Occipital lobe (tissue), 2 donors: ENCODE results near the gene PCGF1. TPM values are rescaled to one million over a fixed set of nuclear protein-coding genes. Genes with fewer than 3 reads are reported as not detected.
"Not testable (repeated sequence)": the region's sequence is repeated elsewhere in the genome, so short reads cannot be mapped to it uniquely, and the experiment has no call there.

ENCODE experiments used
- DNase-seq: peaks from one replicate; lab custom pipeline; 2025; lab: John Stamatoyannopoulos, UW
- total RNA-seq: library from RNA; depleted of rRNA; stranded (reverse); fragments of >200 nt; gene quantifications from one replicate; pipeline ENCODE4 v1.2.3, GENCODE V29; 2014

Gene PCGF1
- total RNA-seq, 1 donor from 2014 or later = 6.4 TPM

DNA sequence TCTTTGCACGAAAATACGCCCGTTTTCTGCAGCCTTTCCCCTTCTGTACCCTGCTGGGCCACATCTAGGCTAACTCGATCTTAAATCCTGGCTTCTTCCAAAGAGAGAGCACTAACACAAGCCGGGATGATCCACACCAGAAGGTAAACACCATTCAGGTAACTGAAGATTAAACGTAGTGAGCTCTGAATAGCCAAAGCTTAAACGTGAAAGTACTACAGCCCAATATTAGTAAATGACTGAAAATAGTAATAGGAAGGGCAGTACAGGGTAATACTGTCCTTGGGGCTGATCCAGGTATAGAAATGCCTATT, 34.6 kb downstream of the PCGF1 start:
- no peak for DNase-seq

DNA sequence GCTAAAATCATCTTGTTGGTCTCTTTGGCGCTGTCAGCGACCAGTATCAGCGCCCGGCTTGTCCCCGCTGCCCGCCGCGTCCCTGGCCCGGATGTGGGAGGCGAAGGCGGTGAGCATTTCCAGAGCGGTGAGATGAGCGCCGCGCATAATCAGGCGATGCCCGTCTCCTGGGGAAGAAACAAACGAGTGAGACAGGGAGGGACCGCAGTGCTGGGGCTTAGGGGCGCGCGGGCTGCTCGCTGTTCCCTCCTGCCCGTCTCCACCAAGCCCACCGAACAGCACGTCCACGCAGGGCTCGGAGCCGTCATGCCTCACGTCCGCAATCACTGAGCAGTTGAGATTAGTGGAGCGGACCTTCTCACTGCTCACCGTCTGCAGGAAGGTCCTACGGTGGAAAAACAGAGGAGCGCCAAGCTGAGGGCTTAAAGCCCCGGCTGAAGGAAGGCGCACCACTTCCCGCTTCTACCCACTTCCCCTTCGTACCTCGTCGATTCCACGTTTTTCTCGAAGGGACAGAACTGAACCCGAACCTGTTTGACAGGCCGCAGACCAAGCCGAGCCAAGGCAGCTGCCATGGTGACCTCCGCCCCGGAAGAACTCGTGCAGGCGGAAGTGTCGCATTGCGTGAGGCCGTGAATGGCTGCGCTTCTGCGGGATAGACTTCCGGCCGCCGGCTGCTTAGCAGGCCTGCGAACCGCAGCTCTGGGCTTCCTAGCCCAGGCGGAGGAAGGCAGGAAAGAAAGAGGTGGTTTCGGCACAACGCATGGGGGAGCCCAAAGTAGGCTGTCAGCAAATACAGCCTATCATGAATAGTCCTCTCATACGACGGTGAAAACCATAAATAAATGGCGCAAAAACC, 35.2 kb downstream of the PCGF1 start, which contains the start of gene MRPL53:
Gene MRPL53, minus strand, starts transcription at position 595 of the 859 bp plus-strand sequence. Its CDS starts 20 bp downstream, at position 575.
- peak; percentile 91 for DNase-seq

DNA sequence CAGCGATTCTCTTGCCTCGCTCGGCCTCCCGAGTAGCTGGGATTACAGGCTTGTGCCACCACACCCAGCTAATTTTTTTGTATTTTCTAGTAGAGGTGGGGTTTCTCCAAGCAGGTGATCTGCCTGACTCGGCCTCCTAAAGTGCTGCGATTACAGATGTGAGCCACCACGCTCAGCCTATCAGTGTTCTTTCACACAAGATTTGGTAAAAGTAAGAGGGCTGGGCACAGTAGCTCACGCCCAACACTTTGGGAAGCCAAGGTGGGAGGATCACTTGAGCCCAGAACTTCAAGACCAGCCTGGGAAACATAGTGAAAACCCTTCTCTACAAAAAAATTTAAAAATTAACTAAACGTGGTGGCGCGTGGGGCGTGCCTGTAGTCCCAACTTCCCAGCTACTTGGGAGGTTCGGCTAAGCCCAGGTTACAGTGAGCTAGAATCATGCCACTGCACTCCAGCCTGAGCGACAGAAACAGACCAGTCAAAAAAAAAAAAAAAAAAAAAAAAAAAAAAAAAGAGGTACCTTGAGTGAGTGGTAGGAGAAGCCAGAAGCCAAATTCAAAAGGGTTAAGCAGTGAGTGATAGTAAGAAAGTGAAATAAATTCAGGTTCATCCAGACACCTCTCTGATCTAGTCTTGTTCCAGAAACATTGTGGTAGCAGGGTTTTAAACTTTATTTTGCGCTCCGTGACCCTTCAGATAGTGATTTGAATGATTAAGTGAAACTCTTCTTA, 36.0 kb downstream of the PCGF1 start:
- DNase-seq = no peak

DNA sequence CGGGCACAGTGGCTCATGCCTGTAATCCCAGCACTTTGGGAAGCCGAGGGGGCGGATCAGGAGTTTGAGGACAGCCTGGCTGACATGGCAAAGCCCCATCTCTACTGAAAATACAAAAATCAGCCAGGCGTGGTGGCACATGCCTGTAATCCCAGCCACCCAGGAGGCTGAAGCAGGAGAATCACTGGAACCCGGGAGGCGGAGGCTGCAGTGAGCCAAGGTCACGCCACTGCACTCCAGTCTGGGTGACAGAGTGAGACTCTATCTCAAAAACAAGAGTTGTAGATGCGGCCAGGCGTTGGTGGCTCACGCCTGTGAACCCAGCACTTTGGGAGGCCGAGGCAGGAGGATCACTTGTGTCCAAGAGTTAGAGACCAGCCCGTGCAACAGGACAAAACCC, 36.8 kb downstream of the PCGF1 start:
- DNase-seq = not testable (repeated sequence)

DNA sequence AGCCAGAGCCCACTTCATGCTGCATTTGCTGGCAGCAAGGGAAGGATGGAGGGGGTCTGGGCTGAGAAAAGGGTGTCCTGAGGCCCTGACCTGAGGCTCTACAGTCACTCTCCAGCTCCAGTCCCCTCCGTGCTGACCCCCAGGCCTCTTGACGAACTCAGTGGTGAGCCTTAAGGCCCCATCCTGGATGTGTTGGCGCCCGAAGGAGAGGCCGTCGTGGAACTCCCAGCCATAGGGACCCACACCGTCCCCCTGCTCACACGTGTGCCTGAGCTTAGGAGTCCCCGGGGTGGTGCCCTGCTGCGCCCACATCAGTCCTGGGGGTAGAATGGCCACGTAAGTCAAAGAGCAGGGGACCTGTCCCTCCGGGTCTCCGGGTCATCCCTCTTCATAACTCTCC, 43.1 kb downstream of the PCGF1 start:
- DNase-seq = no peak

DNA sequence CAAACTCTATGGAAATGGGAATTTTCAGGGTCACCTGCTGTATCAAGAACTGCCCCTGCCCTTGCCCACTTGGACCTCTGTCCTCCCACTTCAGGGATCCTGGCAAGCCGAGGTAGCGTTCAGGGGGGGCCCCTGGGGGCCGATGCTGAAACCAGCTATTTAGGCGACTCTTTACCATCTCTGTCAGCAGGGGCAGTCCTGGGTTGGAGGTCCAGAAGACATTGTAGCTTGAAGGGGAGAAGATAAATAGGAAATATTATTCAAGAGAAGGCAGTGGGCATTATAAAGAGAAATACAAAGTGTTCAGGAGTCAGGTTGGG, 44.7 kb downstream of the PCGF1 start:
- DNase-seq = no peak

DNA sequence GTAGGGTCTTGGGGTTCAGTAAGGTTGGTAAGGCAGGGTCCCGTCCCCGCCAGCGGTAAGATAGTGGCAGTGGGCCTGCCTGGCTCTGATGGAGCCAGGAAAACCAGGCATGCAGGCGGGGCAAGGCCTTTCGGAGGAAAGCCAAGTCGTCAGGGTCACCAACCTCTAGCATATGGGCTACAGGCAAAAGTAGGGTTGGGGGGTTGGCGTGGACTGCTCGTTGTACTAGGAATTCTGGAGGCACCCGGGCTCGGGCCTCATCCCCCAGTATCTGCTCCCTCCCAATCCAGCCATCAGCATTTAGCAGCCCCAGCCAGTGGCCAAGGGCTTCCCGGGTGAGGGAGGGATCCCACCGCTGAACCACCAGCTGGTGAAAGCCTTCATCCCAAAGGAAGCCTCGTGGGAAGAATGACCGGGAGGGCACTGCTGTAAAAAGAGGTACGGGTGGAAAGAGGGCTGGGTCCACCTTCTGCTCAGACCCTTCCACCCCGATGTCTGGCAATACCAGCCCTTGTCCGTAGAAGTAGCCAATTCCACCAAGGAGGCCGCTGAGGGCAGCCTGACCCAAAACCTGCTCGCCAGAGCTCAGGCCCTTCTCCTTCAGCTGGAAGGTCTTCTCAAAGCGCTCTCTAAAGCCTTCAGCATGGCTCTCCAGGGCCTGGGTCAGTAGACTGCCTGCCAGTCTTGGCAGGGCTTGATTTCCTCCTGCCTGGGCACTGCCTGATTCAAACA, 45.3 kb downstream of the PCGF1 start:
- DNase-seq = no peak

DNA sequence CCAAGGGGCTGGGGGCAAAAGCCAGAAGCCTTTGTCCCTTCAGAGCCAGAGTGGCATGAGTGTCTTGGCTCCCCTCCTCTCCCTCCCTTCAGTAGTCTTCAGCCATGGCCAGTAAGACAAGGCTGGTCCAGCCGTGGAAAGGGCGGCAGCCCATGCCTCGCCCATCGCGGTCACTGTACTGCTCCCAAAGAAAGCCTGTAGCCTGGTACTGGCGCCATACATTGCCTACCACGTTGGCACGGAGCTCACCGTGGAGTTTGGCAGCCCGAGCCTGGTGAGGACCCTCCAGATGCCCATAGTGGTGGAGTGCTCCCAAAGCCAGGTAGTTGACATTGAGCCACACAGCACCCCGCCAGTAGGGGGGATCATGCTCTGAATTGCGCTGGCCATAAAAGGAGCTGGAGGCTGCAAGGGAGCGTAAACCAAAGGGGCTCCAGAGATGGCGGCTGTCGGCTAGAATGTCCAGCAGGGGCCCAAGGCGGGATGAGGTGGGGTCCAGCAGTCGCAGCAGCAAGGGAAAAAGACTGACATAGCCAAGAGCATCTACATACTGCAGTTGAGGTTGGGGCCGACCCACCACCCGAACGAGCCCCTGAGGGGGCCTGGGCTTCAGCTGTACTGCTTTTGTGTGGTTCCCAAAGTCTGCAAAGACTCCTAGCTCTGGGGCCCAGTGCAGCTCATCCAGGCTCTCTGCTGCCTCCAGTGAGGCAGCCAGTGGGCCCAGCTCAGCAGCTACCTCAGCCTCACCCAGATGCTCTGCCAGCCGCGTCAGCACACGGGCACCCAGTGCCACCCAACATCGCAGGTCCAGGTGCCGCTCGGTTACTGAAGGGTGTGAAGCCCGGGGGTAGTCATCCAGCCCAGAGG, 46.1 kb downstream of the PCGF1 start:
- no peak for DNase-seq

DNA sequence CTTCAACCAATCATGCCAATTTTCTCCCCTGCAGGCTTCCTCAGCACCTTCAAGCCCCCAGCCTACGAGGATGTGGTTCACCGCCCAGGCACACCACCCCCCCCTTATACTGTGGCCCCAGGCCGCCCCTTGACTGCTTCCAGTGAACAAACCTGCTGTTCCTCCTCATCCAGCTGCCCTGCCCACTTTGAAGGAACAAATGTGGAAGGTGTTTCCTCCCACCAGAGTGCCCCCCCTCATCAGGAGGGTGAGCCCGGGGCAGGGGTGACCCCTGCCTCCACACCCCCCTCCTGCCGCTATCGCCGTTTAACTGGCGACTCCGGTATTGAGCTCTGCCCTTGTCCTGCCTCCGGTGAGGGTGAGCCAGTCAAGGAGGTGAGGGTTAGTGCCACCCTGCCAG, 47.3 kb downstream of the PCGF1 start:
- not testable (repeated sequence) for DNase-seq

DNA sequence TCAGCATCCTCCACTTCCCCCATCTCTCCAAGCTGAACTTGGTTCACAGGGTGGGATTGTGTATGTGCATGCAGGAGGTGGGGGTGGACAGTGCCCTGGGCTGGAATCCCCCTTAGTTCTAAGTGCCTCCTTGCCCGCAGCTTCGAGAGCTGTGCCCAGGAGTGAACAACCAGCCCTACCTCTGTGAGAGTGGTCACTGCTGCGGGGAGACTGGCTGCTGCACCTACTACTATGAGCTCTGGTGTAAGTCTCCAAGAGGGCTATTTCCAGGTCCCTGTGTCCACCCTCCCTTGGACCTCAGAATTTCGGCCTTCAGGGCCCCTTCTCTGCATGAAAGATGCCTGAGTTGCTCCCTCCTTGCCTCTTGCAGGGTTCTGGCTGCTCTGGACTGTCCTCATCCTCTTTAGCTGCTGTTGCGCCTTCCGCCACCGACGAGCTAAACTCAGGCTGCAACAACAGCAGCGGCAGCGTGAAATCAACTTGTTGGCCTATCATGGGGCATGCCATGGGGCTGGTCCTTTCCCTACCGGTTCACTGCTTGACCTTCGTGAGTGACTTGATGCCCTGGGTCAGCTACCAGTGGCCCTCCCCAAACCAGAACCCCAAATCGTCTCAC, 47.9 kb downstream of the PCGF1 start:
- not testable (repeated sequence) for DNase-seq

DNA sequence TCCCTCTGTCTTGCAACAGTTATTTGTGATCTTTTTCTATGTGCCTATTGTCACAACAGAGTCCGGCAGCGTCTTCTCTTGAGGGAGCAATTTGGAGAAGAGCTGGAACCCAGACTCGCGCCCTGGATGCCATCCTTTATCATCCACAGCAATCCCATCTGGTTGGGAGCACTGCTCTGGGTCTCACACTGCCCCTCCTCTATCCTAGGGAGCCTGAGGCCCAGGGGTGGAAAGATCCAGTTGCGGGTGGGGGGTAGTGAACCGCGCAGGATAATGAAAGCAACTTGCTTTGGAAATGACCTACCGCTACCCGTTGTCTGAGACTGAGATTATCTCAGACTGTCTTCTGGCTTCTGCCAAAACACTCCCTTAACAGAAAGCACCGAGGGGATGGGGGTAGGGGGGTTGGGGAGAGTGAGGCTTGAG, 48.5 kb downstream of the PCGF1 start:
- no peak for DNase-seq

DNA sequence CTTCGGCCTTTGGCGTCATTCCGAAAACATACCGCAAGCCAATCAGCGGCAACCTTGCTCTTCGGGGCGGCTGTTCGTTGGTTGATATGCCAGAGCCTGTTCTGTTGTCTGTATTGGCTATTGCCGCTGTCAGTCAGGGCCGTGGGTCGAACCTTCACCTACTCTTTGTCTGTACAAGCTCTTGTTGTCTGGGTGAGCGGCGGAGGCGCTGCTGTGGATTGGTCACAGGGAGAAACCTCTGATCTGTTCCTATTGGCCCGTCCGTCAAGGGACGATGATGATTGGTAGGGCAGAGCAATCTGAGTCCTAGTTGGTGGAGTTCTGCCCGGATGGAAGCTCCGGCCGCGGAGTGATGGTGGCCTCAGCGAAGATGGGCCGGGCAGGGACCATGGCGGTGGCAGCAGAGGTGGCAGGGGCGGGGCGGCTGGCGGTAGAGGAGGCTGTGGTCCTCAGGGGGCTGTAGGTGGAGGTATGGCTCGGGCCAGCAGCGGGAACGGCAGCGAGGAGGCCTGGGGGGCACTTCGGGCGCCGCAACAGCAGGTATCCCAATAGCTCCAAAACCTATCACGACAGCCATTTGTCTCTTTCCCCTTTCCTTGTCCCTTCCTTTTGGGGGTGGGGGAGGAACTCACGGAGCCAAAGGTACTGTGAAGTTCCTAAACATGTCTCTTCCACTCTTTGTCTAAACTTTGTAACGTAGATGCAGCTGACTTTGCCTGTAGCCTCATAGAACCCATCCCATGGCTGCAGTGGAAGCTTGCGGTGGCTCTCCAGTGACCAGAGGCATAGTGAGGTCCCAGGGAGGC, 49.2 kb downstream of the PCGF1 start, which contains the start of gene WBP1:
Gene WBP1, plus strand, starts transcription at position 307 of the 806 bp plus-strand sequence. Its CDS starts 165 bp downstream, at position 472.
- peak; percentile 99 for DNase-seq

DNA sequence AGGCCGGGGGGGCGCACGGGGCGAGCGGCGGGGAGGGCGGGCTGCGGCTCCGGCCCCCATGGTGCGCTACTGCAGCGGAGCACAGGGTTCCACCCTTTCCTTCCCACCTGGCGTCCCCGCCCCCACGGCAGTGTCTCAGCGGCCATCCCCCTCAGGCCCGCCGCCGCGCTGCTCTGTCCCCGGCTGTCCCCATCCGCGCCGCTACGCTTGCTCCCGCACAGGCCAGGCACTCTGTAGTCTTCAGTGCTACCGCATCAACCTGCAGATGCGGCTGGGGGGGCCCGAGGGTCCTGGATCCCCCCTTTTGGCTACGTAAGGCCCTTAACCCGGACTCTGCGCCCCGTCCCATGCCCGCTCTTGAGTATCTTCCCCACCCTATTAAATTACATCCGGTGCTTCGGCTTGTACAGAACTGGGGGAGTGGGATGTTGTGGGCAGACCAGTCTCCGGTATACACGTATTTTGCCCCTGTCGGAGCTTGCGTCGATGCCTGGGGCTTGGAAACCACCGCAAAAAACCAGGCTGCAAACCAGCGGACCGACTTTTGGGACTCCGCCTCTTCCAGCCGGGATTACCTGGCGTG, 49.9 kb downstream of the PCGF1 start:
- no peak for DNase-seq

DNA sequence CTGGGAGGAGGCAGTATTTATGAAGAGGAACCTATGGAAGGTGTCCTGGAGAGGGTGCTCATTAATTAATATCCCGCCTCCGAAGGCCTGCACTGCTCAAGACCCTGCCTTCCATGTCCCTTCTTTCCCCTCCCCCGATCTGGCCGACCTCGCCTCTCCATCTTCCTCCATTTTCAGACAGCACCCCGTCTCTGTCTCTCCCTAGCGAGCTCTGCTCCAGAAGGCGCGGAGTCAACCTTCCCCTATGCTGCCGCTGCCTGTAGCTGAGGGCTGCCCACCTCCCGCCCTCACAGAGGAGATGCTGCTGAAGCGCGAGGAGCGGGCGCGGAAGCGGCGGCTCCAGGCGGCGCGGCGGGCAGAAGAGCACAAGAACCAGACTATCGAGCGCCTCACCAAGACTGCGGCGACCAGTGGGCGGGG, 50.4 kb downstream of the PCGF1 start:
- no peak for DNase-seq

Other genes starting within 250 kb of the PCGF1 start
- gene SLC4A5, start 164.3 kb downstream of the PCGF1 start, total RNA-seq = 2.2 TPM
- gene DCTN1, start 127.4 kb downstream of the PCGF1 start, total RNA-seq = 97.2 TPM
- 0.62 TPM for gene C2orf81, start 86.1 kb downstream of the PCGF1 start, total RNA-seq
- gene WDR54, start 86.0 kb downstream of the PCGF1 start, total RNA-seq = 30.7 TPM
- gene RTKN, start 65.8 kb downstream of the PCGF1 start, total RNA-seq = 6.7 TPM
- 15.3 TPM for gene INO80B, start 52.6 kb downstream of the PCGF1 start, total RNA-seq
- gene WBP1, start 49.3 kb downstream of the PCGF1 start, total RNA-seq = 23.6 TPM
- 22.5 TPM for gene MOGS, start 42.3 kb downstream of the PCGF1 start, total RNA-seq
- gene MRPL53, start 35.0 kb downstream of the PCGF1 start, total RNA-seq = 11.5 TPM
- gene CCDC142, start 24.7 kb downstream of the PCGF1 start, total RNA-seq = 35.6 TPM
- gene TTC31, start 24.6 kb downstream of the PCGF1 start, total RNA-seq = 5.9 TPM
- not detected for gene LBX2, start 8.1 kb downstream of the PCGF1 start, total RNA-seq
- not detected for gene TLX2, start 6.8 kb upstream of the PCGF1 start, total RNA-seq
- not detected for gene DQX1, start 18.5 kb upstream of the PCGF1 start, total RNA-seq
- 40.4 TPM for gene AUP1, start 22.0 kb upstream of the PCGF1 start, total RNA-seq
- 56.3 TPM for gene HTRA2, start 22.2 kb upstream of the PCGF1 start, total RNA-seq
- gene LOXL3, start 46.2 kb upstream of the PCGF1 start, total RNA-seq = 16.1 TPM
- 3.4 TPM for gene DOK1, start 47.0 kb upstream of the PCGF1 start, total RNA-seq
- not detected for gene M1AP, start 140.6 kb upstream of the PCGF1 start, total RNA-seq
- 15.3 TPM for gene SEMA4F, start 146.6 kb upstream of the PCGF1 start, total RNA-seq